ENCODE results near the gene DPRX.

Gene DPRX

DNA sequence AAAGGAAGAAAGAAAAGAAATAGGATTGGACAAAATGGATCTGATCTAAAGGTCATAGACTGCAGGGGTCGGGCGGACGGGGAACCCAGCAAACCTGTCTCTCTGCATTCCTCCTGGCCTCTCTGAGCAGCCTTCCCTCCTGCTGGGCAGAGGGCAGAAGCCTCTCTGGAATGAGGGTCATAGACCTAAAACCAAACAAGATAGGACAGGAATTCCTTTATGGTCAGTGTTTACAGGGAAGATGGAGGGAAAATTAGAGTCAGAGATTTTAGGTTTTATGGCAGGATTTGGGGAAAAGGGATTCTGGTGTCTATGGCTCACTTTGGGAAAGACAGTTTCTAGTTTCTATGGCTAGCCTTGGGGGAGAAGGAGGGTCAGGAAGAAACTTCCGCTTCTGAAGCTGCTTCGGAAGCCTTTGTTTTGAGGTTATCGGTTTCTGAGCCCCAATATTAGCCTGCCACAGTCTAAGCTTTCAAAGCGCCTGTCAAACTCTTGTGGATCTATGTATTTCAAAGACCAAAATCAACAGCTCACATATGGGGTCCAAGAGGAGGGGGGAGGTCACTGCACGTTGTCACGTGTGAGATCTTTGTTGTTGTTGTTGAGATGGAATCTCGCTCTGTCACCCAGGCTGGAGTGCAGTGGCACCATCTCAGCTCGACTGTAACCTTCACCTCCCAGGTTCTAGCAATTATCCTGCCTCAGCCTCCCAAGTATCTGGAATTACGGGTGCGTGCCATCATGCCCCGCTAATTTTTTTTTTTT, 18.9 kb upstream of the DPRX start:
- Histone ChIP-seq H3K27ac (ENCODE audit: low read depth, low read length, severe bottlenecking) (peak overlapping the region; percentile 31), H3K4me1 (ENCODE audit: control insufficient read depth, insufficient read depth, low read length, poor library complexity, severe bottlenecking) (peaks cover 5% of the 10 kb centered on the region), H3K9me3 (ENCODE audit: control insufficient read depth, low read length) (no peaks in the 10 kb centered on the region), H3K4me3 (ENCODE audit: extremely low read depth, insufficient read depth, low read length, poor library complexity, severe bottlenecking) (no peak overlapping the region), H3K36me3 (ENCODE audit: control insufficient read depth, insufficient read depth, low read length) (no peaks in the 10 kb centered on the region)
- WGBS, 2 experiments (ENCODE audit: insufficient coverage in 2 of 2) = 67 to 81% methylated on average over 4 to 8 of the region's 14 CpGs

DNA sequence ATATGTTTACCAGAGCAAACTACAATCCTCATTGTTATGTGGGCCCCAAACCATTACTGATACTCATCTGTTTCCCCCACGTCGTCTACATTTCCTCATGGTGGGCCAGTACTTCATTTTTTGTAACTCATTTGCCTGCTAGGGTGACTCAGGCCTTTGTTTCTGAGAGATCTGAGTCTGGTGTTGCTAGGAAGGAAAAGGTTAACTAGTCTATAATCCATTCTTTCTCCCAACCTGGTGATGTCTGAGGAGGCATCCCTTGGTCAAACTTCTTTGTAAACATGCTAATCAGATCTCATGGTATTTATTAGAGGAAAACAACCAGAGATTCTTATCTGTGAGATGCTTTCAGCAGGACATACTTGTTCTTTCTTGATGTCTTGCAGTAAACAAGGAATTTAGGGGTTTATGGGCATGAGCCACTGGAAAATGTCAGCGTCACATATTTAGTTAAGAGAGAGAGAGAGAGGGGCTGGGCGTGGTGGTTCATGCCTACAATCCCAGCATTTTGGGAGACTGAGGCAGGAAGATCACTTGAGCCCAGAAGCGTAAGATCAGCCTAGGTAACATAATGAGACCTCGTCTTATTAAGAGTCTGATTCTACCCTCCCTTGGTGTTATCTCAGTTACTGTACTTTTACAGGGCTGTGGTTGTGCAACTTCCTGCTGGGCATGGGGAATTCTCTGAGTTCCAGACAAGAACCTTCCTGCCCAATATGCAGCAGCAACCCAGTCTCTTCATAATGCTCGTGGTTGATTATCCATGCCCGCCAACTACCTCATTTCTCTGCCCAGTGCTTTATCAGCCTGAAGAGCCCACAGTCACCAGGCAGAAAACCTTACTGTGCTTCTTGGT, 9.7 kb upstream of the DPRX start:
- no peak overlapping the region for H3K4me3 ChIP-seq (ENCODE audit: extremely low read depth, insufficient read depth, low read length, poor library complexity, severe bottlenecking)
- no peaks in the 10 kb centered on the region for H3K9me3 ChIP-seq (ENCODE audit: control insufficient read depth, low read length)
- peak overlapping the region; percentile 95 for H3K27ac ChIP-seq (ENCODE audit: low read depth, low read length, severe bottlenecking)
- H3K4me1 ChIP-seq (ENCODE audit: control insufficient read depth, insufficient read depth, low read length, poor library complexity, severe bottlenecking) = peaks cover 15% of the 10 kb centered on the region
- 79 to 84% methylated on average over 5 to 7 of the region's 8 CpGs for WGBS, 2 experiments (ENCODE audit: insufficient coverage in 2 of 2)
- no peaks in the 10 kb centered on the region for H3K36me3 ChIP-seq (ENCODE audit: control insufficient read depth, insufficient read depth, low read length)

DNA sequence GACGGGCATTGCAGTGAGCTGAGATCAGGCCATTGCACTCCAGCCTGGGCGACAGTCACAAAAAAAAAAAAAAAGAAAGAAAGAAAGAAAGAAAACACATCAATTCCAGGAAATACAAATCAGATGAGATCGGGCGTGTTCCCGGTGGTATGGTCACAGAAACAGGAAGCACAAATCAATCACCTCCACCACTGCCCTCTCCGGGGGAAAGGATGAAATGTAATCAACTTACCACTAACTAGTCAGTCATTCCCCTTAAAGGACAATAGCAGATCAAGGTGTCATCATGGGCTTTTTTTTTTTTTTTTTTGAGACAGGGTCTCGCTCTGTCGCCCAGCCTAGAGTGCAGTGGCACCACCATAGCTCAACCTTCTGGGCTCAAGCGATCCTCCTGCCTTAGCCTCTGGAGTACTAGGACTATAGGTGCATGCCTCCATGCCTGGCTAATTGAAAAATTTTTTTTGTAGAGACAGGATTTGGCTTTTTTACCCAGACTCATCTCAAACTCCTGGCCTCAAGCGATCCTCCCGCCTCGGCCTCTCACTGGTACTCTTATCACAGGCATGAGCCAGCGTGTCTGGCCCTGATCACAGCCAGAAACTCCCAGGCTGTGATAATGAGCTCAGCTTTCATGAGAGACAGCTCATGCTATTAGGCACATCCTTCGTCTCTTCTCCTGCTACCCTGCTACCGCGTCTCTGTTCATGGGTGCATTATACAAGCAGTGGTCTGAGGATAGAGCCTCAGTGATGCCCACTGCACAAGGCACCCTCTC, 6.8 kb upstream of the DPRX start:
- H3K4me1 ChIP-seq (ENCODE audit: control insufficient read depth, insufficient read depth, low read length, poor library complexity, severe bottlenecking) = peaks cover 15% of the 10 kb centered on the region
- WGBS, 2 experiments (ENCODE audit: insufficient coverage in 2 of 2) = 88 to 92% methylated on average over 9 to 12 of the region's 16 CpGs
- H3K27ac ChIP-seq (ENCODE audit: low read depth, low read length, severe bottlenecking) = peak overlapping the region; percentile 57
- no peaks in the 10 kb centered on the region for H3K36me3 ChIP-seq (ENCODE audit: control insufficient read depth, insufficient read depth, low read length)
- no peak overlapping the region for H3K4me3 ChIP-seq (ENCODE audit: extremely low read depth, insufficient read depth, low read length, poor library complexity, severe bottlenecking)
- H3K9me3 ChIP-seq (ENCODE audit: control insufficient read depth, low read length) = no peaks in the 10 kb centered on the region

DNA sequence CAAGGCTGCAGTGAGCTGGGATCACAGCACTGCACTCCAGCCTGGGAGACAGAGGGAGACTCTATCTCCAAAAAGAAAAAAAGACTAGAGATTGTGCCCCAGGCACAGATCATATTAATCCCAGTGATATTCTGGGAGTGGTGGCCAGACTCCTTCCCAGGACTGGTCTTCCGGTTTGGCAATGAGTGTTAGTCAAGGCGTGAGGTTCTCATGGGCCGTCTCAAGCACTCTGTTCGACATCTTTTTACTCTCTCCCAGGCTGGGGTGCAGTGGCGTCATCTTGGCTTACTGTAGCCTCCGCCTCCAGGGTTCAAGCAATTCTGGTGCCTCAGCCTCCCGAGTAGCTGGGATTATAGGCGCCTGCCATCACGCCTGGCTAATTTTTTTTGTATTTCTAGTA, 5.3 kb upstream of the DPRX start:
- Histone ChIP-seq H3K27ac (ENCODE audit: low read depth, low read length, severe bottlenecking) (no peak overlapping the region), H3K4me3 (ENCODE audit: extremely low read depth, insufficient read depth, low read length, poor library complexity, severe bottlenecking) (no peak overlapping the region), H3K36me3 (ENCODE audit: control insufficient read depth, insufficient read depth, low read length) (no peaks in the 10 kb centered on the region), H3K4me1 (ENCODE audit: control insufficient read depth, insufficient read depth, low read length, poor library complexity, severe bottlenecking) (peaks cover 13% of the 10 kb centered on the region), H3K9me3 (ENCODE audit: control insufficient read depth, low read length) (no peaks in the 10 kb centered on the region)
- WGBS, 2 experiments (ENCODE audit: insufficient coverage in 2 of 2) = 86 to 93% methylated on average over 9 of the region's 9 CpGs

DNA sequence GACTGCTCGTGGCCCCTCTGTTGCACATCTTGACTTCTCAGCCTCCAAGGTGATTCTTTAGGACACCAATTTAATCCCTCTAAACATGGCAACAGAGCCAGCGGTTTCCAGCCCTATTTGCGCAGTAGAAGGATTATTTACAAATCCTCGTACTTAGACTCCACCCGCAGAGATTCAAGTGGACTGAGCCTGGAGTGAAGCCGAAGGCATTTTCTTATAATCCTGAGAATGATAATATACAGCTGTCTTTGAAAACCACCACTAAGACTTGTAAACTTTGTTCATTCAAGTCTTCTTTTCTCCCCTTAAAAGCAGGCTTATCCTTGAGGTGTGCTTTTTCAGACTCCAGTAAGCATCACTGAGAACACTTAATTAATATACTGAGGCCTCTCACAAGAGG, 4.8 kb upstream of the DPRX start:
- H3K4me3 ChIP-seq (ENCODE audit: extremely low read depth, insufficient read depth, low read length, poor library complexity, severe bottlenecking) = no peak overlapping the region
- H3K4me1 ChIP-seq (ENCODE audit: control insufficient read depth, insufficient read depth, low read length, poor library complexity, severe bottlenecking) = peaks cover 10% of the 10 kb centered on the region
- H3K27ac ChIP-seq (ENCODE audit: low read depth, low read length, severe bottlenecking) = no peak overlapping the region
- H3K36me3 ChIP-seq (ENCODE audit: control insufficient read depth, insufficient read depth, low read length) = no peaks in the 10 kb centered on the region
- H3K9me3 ChIP-seq (ENCODE audit: control insufficient read depth, low read length) = no peaks in the 10 kb centered on the region
- 94 to 98% methylated on average over 5 to 6 of the region's 6 CpGs for WGBS, 2 experiments (ENCODE audit: insufficient coverage in 2 of 2)

DNA sequence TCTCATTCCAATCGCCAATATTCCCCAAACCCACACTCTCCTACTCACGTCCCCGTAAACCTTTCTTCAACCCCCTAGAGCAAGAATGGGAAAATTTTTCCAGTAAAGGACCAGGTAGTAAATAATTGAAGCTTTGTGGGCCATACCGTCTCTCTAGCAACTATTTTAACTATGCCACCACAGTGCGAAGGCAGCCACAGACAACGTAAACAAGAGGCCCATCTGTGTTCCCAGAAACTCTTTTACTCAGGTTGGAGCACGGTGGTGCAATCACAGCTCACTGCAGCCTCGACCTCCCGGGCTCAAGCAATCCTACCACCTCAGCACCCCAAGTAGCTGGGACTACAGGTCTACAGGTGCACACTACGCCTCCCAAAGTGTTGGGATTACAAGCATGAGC, 3.0 kb downstream of the DPRX start:
- no peak overlapping the region for H3K4me3 ChIP-seq (ENCODE audit: extremely low read depth, insufficient read depth, low read length, poor library complexity, severe bottlenecking)
- H3K4me1 ChIP-seq (ENCODE audit: control insufficient read depth, insufficient read depth, low read length, poor library complexity, severe bottlenecking) = no peaks in the 10 kb centered on the region
- 88 to 89% methylated on average over 6 to 7 of the region's 10 CpGs for WGBS, 2 experiments (ENCODE audit: insufficient coverage in 2 of 2)
- no peaks in the 10 kb centered on the region for H3K36me3 ChIP-seq (ENCODE audit: control insufficient read depth, insufficient read depth, low read length)
- no peak overlapping the region for H3K27ac ChIP-seq (ENCODE audit: low read depth, low read length, severe bottlenecking)
- no peaks in the 10 kb centered on the region for H3K9me3 ChIP-seq (ENCODE audit: control insufficient read depth, low read length)

DNA sequence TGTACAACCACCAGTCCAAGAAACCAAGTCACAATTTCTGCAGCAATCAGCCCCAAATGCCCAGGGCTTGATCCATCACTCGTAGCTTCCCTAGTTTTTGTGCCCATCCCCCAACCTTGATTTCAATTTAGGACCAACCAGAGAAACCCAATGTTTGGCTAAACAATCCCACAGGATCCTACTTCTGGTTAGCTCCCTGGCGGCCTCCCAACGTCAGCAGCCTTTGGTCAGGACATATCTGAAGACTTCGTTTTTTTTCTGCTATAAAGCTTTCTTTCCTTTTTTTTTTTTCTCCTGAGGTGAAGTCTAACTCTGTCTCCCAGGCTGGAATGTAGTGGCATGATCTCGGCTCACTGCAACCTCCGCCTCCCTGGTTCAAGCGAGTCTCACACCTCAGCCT, 7.7 kb downstream of the DPRX start:
- Histone ChIP-seq H3K36me3 (ENCODE audit: control insufficient read depth, insufficient read depth, low read length) (no peaks in the 10 kb centered on the region), H3K9me3 (ENCODE audit: control insufficient read depth, low read length) (no peaks in the 10 kb centered on the region), H3K27ac (ENCODE audit: low read depth, low read length, severe bottlenecking) (no peak overlapping the region), H3K4me1 (ENCODE audit: control insufficient read depth, insufficient read depth, low read length, poor library complexity, severe bottlenecking) (no peaks in the 10 kb centered on the region), H3K4me3 (ENCODE audit: extremely low read depth, insufficient read depth, low read length, poor library complexity, severe bottlenecking) (no peak overlapping the region)
- whole genome bisulfite sequencing, 2 experiments (ENCODE audit: insufficient coverage in 2 of 2) = 87 to 88% methylated on average over 3 to 6 of the region's 7 CpGs

DNA sequence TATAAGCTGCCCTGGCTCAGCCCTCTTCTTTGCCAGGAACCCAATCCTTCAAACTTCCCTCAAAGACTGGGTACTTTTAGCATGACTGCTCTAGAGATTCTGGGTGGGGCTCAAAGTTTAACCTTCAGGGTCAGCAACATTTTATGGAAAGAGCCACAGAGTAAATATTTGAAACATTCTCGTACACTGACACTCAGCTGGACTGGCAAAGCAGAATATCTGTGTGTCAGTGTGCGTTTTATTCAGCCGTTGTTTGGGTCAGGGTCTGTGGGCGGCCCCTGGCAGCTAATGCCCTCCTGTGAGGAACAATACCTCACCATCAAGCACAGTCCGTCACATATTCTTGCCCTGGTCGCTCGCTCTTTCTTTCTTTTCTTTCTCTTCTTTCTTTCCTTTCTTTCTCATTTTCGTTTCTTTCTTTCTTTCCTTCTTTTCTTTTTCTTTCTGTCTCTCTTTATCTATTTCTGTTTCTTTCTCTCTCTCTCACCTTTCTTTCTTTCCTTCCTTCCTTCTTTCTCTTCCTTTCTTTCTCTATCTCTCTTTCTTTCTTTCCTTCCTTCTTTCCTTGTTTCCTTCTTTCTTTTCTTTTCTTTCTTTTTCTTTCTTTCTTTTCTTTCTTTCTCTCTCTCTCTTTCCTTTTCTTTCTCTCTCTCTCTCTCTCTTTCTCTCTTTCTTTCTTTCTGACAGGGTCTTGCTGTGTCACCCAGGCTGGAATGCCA, 10.7 kb downstream of the DPRX start:
- no peak overlapping the region for H3K27ac ChIP-seq (ENCODE audit: low read depth, low read length, severe bottlenecking)
- H3K4me3 ChIP-seq (ENCODE audit: extremely low read depth, insufficient read depth, low read length, poor library complexity, severe bottlenecking) = no peak overlapping the region
- peaks cover 1% of the 10 kb centered on the region for H3K9me3 ChIP-seq (ENCODE audit: control insufficient read depth, low read length)
- 78 to 81% methylated on average over 8 of the region's 8 CpGs for whole genome bisulfite sequencing, 2 experiments (ENCODE audit: insufficient coverage in 2 of 2)
- H3K4me1 ChIP-seq (ENCODE audit: control insufficient read depth, insufficient read depth, low read length, poor library complexity, severe bottlenecking) = no peaks in the 10 kb centered on the region
- no peaks in the 10 kb centered on the region for H3K36me3 ChIP-seq (ENCODE audit: control insufficient read depth, insufficient read depth, low read length)

DNA sequence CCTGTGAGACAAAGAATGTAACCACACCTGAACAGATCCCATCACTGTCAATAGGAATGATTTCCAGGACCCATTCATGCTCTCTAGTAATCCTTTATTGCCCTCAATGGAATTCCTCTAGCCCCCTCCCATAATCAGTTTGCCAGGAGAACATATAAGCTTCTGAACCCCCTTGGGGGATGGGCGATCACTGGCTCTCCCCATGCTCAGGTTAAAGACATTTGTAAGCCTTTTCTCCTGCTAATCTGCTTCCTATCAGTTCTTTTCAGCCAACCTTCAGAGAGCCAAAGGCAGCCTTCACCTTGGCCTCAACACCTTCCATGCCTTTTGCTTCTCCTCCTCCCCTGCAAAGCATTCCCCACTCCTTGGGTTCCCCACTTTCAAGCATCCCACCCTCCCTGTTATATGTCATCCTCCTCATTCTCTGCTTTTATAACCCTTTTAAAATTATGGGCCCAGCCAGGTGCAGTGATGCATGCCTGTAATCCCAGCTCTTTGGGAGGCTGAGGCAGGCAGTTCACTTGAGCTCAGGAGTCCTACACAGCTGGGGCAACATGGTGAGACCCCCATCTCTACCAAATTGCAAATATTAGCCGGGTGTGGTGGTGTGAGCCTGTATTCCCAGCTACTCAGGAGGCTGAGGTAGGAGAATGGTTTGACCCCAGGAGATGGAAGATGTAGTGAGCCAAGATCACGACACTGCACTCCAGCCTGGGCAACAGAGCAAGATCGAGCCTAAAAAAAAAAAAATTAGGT, 12.4 kb downstream of the DPRX start:
- no peaks in the 10 kb centered on the region for H3K36me3 ChIP-seq (ENCODE audit: control insufficient read depth, insufficient read depth, low read length)
- H3K4me1 ChIP-seq (ENCODE audit: control insufficient read depth, insufficient read depth, low read length, poor library complexity, severe bottlenecking) = no peaks in the 10 kb centered on the region
- H3K27ac ChIP-seq (ENCODE audit: low read depth, low read length, severe bottlenecking) = no peak overlapping the region
- no peak overlapping the region for H3K4me3 ChIP-seq (ENCODE audit: extremely low read depth, insufficient read depth, low read length, poor library complexity, severe bottlenecking)
- peaks cover 14% of the 10 kb centered on the region for H3K9me3 ChIP-seq (ENCODE audit: control insufficient read depth, low read length)
- WGBS, 2 experiments (ENCODE audit: insufficient coverage in 2 of 2) = 33 to 82% methylated on average over 1 to 4 of the region's 4 CpGs

All from mesodermal cell (in vitro differentiated cells).